HG03103 (cell line): ENCODE data around the gene RPA1.

Experiments used
- ATAC-seq: cut with Tn5 transposase; IDR thresholded peaks from one replicate; pipeline ENCODE4 v1.9.1; 2021; ENCODE audit warnings: low read depth; ENCODE audit not compliant: unreplicated experiment

Gene RPA1

GRCh38 chr17:1907216-1907631 lies 77.4 kb downstream of the RPA1 start:
- no peak for ATAC-seq

- no peak for ATAC-seq
These were observed 78.3 kb downstream of the RPA1 start for GRCh38 chr17:1907909-1908698.

GRCh38 chr17:1908699-1909309 lies 79.0 kb downstream of the RPA1 start:
- ATAC-seq, result no peak

- no peak for ATAC-seq
These were observed 80.2 kb downstream of the RPA1 start for GRCh38 chr17:1909985-1910384.

GRCh38 chr17:1912146-1912545 lies 82.3 kb downstream of the RPA1 start:
- no peak for ATAC-seq

GRCh38 chr17:1913702-1914101 lies 83.9 kb downstream of the RPA1 start:
- no peak for ATAC-seq

GRCh38 chr17:1914661-1915083 lies 84.9 kb downstream of the RPA1 start:
- no peak for ATAC-seq

- no peak for ATAC-seq
These were observed 86.1 kb downstream of the RPA1 start for GRCh38 chr17:1915889-1916288.

GRCh38 chr17:1916316-1916715 lies 86.5 kb downstream of the RPA1 start:
- ATAC-seq, result no peak

- ATAC-seq, result no peak
These were observed 87.3 kb downstream of the RPA1 start for GRCh38 chr17:1916963-1917715.

GRCh38 chr17:1918346-1919162 lies 88.7 kb downstream of the RPA1 start:
- no peak for ATAC-seq

- no peak for ATAC-seq
These were observed 89.4 kb downstream of the RPA1 start for GRCh38 chr17:1919201-1919600.

GRCh38 chr17:1920948-1921351 lies 91.1 kb downstream of the RPA1 start:
- no peak for ATAC-seq

GRCh38 chr17:1928976-1929375 lies 99.2 kb downstream of the RPA1 start:
- no peak for ATAC-seq

GRCh38 chr17:1930337-1930645 lies 100.5 kb downstream of the RPA1 start:
- ATAC-seq, result no peak

- no peak for ATAC-seq
These were observed 102.2 kb downstream of the RPA1 start for GRCh38 chr17:1931844-1932579.

- ATAC-seq, result no peak
These were observed 104.3 kb downstream of the RPA1 start for GRCh38 chr17:1933875-1934715.

- ATAC-seq, result no peak
These were observed 105.1 kb downstream of the RPA1 start for GRCh38 chr17:1934901-1935300.

GRCh38 chr17:1936766-1937165 lies 107.0 kb downstream of the RPA1 start:
- no peak for ATAC-seq
